Hematopoietic multipotent progenitor cell treated with erythropoietin and hydrocortisone succinate and interleukin-3 and kit ligand, for 15 days (in vitro differentiated cells): ENCODE results near the gene KRT16.
A peak's percentile ranks its signal among the peaks of the same experiment; 100 is the strongest.
"Not testable (repeated sequence)": the region's sequence is repeated elsewhere in the genome, so short reads cannot be mapped to it uniquely, and the experiment has no call there.

Source experiments
- DNase-seq: peaks from one replicate; pipeline ENCODE4 v3.0.0-alpha.2; 2015; ENCODE audit warnings: low spot score

The KRT16 gene

DNA sequence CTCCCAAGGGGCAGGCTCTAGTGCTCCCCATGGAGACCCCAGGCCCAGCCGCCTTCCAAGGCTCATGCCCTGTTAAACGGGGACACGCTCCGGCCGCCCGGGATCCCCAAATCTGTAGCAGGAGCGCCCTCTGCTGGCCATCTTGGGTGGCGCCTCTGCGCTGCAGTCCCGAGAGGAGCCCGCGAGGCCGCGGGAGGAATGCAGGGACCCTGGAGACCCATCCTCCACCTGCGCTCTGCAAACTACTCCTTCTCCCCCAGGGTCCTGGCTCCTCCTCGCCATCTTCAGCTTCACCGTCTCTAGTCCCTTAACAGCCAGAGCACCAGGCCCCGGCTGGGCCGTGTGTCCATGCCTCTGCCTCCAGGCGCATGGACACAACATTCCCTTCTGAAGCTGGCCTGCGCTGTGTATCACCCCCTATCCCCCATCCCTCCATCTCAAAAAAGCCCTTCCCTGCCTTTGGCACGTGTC, 35.4 kb upstream of the KRT16 start:
- DNase-seq, result peak; percentile 82

DNA sequence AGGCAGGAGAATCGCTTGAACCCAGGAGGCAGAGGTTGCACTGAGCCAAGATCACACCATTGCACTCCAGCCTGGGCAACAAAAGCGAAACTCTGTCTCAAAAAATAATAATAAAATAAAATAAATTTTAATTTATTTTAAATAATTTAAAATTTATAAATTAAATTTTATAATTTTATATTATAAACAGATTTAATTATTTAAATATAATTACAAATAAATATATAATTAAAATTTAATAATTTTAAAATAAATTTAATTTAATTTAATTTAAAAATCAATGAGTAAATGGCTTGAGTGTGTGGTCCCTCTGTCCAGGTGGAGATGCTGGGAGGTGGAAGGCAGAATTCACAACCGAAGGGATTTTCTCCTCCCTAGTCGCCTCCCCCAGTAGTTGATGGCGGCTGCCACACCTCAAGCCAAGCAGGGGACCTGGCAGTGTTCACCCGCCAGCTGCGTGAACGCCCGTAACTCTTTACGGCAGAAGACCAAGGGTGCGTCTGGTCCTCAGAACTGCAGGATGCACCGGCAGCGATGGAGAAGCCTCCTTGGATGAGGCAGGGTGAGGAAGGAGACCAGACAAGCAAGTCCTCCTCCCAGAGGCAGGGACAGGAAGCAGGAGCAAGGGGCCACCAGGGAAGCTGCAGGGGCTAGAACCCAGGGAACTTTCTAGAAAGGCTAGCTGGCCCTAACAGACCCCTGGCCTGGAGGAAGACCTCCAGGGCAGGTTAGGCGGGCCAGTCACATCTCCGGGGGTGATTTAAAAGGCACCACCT, 34.7 kb upstream of the KRT16 start:
- no peak for DNase-seq

DNA sequence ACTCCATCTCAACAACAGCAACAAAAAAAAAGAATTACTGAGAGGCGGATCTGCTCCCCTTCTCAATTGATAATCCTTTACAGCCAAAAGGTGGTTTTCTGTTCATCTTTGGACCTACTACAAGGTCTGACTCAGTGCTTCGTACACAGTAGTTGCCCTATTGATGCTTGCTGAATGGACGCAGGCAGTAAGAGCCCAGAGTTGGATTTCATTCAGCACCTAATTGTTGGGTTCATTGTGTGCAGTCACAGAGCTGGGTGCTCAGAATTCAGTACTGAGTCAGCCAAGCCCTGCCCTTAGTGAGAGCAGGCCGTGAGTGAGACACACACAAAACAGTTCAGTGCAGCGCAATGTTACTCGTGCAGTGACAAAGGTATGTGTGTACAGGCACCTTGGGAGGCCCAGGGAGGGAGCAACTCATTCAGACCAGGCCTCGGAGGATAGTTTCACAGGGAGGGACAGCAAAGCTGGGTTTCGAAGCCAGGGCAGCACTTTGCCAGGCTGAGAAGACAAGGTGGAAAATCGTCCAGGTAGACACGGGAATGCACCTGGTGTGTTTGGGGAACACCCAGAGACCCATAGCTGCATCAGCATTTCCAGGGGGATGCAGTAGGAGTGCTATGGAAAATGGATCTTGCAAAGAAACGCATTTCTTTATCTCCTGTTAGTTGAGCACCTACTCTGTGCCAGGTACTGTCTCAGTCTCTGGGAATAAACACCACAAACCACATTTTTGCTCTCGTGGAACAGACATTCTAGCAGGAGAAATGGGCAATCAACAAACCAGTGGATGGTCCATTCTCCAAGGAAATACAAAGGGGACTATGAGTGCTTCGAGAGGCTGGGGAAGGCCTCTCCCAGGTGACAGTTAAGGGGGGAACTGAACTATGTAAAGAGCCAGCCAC, 29.9 kb upstream of the KRT16 start:
- no peak for DNase-seq

DNA sequence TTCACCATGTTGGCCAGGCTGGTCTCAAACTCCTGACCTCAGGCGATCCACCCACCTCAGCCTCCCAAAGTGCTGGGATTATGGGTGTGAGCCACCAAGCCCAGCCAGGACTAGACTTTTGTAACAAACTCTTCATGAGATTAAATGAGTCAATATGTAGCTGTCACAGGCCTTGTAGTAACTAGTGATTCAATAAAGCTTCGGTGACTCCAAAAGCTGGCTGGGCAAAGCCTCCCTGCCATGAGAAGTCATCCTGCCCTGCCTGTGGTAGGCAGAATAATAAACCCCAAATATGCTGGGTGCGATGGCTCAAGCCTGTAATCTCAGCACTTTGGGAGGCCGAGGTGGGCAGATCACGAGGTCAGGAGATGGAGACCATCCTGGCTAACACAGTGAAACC, 28.0 kb upstream of the KRT16 start:
- not testable (repeated sequence) for DNase-seq

DNA sequence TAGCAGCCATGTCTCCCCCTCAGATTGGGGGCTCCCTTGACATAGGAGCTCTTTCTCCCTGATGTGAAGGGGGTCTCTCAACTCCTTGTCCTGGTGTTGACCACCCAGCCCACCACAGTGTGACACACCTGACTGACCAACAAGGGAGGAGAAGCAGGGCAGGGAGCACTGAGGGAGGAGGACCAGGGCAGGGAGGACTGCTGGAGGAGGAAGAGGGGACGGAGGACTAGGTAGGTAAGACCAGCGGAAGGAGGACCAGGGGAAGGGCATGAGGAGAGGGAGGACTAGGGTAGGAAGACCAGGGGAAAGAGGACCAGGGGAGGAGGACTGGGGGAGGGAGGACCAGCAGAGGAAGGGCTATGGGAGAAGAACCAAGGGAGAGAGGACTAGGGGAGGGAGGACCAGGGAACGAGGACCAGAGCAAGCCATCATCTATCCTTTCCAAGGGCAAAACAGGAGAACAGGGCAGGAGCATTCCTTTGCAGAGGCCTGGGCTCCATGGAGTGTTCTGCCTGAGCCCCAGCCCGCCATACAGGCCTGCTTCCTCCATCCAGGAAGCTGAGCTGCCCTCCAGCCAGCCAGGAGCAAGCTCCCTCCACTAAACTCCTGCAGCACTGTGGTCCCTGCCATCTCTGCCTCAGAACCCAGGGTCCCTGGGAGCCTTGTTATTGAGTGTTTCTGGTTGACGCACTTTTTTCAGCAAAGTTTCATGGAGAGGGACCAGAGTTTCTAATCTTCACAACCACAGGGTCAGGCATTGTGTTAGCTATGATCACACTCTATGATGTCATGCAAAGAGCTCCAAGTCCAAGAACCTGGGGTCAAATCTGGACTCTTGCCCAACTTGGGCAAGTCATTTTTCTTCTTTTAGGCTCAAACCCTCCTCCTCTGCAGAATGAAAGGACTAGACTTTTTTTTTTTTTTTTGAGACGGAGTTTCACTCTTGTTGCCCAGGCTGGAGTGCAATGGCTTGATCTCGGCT, 27.2 kb upstream of the KRT16 start:
- DNase-seq, result no peak

DNA sequence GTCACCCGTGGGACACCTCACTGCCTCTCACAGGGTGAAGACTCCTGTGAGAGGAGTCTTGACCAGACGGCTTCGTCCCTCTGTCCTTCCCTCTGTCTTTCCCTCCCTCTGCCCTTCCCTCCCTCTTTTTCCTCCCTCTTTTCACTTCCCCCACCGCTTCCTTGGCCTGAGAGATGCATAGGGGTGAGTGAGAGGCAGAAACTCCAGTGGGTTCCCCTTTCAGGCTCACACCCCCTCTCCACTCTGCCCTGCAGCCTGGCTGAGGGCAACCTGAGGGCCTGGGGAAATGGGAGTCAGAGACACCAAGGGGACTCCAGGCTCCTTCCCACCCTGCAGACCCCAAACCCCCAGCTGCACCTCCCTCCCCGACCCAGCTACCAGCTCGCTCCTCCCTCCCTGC, 26.4 kb upstream of the KRT16 start:
- DNase-seq, result no peak

DNA sequence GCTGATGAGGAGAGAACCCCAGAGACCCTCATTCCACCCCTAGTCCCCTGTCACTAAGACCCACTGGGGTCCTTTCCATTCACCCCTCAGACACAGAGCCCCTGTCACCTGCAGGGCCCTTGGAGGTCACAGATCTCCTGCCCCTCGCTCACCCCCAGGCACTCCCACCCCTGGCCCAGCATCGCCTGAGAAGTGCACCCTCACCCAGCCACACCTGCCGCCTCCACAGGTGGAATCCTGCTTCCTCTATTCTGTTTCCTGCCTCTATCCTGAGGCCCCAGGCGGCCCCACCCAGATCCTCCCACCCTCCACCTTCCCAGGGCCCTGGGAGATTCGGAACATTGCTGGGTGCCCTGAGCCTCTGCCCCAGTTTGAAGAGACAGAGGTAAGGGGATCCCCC, 25.6 kb upstream of the KRT16 start:
- DNase-seq, result no peak

DNA sequence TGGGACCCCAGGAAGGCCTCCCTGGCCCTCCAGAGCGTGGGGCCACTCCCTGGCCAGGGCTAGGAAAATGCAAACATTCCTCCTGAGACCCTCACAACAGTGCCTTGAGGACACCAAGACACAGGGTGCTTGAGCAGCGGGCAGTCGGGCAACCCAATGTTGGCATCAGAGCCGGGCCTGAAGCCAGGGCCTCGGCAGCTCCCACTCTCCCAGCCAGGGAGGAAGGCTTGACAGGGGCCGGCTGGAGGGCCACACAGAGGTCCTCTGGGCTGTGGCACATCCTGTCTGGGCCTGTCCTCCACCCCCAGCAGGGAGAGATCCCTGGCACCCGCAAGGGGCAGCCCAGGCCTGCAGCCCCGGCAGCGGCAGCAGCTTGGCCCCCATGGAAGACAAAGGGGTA, 24.1 kb upstream of the KRT16 start:
- no peak for DNase-seq

DNA sequence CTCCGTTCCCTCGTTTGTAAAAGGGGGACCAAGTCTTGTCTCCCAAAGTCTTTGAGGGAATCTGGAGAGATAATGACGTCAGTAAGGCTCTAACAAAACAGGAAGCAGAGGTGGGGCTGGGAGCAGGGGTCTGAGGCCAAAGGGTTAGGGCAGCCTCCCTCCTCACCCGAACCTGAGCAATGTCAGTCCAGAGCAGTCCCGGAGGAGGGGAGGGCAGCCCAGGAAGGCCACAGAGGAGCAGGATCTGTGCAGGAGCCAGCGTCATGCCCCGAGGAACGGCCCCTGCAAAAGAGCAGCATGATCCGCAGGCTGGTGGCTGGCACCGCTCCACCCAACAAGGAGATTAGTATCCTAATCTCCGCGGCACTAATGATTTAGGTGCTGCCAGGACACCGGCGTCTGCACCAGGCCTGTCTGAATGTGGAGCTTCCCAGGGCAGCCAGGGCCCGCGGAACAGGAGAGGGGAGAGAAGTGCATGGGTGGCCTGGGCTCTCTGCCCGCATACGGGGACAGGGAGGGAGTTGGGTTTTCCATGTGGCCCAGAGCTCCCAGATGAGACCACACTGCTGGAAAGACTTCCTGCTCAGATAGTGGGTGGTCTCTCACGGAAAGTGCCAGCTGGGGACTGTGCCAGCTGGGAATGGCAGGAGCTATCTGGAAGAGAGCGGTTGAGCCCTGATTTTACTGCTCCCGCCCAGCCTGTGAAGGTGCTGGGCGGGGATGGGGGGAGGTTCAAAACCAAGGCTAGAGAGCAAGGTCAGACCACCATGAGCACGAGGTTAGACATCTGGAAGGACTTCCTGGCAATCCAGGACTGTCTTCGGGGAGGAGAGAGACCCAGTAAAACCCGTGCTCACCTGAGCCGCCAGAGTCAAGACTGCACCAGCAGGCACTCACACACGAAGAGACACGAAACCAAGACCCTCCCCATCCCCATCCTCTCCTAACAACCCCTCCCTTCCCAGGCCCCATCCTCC, 22.8 kb upstream of the KRT16 start:
- no peak for DNase-seq

DNA sequence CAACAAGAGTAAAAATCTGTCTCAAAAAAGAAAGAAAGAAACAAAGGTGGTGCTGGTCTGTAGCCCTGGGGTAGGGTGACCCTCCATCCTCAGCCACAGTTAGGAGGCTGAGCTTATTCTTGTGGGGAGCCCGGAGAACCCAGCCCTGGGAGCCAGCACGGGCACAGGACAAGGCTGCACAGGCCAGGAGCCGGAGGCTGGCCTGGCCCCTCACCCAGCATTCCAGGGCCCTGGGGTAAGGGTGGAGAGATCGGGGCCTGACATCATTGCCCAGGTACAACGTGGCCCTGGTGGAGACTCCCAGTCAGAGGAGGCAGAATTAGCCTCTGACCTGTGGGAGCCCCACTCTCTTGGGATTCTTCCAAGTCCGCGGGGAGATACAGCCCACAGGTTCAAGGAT, 22.1 kb upstream of the KRT16 start:
- no peak for DNase-seq

DNA sequence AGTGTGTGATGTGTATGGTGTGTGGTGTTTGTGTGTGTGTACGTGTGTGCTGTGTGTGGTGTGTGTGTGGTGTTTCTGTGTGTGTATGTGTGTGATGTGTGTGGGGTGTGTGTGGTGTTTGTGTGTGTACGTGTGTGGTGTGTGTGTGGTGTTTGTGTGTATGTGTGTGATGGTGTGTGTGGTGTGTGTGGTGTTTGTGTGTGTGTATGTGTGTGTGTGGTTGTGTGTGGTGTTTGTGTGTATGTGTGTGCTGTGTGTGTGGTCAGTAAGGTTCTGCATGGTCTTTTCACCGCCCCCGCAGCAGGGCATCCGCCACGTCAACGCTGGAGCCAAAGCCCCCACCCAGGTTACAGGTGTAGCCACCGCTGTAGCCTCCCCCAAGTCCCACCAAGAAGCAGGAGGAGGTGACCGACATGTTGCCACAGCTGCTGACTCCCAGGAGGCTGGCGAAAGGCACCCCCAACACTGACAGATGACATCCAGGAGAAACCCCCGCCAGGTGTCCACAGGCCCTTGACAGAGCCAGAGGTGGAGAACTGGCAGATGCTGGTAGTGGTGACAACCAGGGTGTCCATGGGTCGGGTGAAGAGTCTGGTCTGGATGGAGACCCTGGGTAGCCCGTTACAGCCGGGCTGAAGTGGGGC, 21.1 kb upstream of the KRT16 start:
- DNase-seq, result no peak

DNA sequence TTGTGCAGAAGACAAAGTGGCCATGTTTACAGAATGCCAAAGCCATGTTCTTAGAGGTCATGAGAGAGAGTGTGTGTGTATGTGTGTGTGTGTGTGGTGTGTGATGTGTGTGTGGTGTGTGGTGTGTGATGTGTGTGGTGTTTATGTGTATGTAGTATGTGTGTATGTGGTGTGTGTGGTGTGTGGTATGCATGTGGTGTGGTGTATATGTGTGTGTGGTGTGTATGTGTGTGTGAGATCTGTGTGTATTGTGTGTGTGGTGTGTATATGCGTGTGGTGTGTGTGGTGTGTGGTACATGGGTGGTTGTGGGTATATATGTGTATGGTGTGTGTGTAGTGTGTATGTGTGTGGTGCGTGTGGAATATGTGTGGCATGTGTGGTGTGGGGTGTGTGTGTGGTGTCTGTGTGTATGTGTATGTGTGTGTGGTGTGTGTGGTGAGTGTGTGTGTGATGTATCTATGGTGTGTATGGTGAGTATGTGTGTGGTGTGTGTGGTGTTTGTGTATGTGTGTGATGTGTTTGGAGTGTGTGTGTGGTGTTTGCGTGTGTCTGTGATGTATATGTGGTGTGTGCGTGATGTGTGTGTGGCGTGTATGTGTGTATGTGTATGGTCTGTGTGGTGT, 20.0 kb upstream of the KRT16 start:
- DNase-seq, result no peak

DNA sequence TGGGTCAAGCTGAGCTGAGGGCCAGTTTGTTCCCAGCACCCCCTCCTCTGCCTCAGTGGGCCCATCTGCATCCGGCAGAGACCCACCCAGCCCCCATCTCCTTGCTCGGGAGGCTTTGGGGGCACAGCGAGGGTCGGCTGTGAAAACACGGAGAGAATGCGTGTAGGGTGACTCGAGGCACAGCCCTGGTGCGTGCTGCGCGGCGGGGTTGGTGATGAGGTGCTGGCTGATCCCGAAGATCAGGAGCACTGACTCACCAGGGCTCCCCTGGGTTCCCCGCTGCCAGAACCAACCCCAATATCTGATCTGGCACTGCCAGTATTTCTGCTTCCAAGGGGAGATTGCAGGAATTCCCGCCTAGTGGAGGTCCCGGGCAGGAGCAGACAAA, 19.3 kb upstream of the KRT16 start:
- DNase-seq, result no peak

DNA sequence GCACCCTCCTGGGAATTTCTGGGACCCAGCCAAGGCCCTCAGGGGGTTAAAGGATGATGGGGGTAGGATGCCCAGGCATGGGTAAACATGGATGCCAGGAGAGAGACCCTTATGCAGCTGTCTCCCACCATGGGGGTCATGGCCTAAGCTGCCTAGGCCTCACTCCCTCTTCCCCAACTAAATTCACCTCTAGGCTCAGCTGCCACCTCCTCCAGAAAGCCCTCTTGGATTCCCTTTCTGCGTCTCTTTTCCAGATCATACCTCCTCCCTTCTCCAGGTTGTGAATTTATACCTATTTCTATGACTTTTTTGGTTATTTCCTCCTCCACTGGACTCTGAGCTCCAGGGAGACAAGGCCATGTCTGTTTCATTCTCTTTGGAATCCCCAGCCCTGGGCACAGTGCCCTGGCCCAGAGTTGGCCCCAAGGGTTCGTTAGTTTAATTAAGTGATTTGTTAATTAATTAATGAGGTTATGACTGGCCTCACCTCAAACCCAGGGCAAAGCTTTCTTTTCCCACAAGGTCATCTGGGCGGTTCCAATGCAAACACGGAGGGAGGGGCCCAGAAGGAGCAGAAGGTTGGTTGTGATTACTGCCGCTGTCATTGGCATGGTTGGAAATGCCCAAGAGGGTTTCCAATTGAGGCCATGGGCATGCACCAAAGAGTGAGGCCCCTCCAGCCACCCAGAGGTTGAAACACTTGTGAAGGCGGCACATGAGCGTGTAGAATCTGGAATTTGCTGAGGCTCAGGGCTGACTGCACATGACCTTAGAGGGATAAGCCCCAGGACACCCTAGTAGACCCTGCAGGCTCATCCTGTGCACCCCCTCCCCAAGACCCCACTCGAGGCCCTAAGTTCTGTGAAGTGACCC, 18.7 kb upstream of the KRT16 start:
- DNase-seq, result peak; percentile 14

DNA sequence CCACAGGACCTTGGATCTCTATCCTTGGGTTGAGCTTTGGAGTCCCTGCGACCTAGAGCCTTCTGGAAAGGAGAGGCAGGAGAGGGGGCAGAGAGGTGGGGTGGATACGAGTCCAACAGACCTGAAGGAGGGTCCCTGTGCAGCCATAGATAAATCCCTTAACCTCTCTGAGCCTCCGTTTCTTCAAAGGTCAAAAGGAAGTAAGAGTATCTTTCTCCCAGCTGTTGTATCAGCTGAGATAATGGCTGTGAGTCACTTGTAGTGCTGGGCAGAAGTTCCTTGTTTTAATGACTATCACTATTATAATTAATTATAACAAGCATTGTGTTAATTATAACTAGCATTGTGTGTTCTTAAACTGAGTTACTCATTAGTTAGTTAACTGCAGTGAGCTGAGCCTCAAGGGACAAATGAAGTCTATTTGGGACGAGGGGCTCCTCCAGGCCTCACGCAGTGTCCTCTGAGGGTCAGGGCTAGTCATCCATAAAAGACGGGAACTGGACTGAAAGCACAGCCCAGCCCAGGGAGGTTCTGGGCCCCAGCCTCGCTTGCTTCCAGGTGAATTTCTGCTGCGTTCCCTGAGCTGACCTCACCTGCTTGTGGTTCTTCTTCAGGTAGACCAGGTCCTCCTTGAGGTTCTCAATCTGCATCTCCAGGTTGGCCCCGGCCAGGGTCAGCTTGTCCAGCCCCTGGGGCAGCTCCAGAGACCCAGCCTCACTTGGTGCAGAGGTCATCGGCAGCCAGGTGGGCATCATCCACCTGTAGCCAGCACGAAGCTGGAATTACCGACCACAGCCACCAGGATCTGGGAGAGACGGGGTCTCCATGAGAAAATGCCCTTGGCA, 17.5 kb upstream of the KRT16 start:
- DNase-seq, result no peak

DNA sequence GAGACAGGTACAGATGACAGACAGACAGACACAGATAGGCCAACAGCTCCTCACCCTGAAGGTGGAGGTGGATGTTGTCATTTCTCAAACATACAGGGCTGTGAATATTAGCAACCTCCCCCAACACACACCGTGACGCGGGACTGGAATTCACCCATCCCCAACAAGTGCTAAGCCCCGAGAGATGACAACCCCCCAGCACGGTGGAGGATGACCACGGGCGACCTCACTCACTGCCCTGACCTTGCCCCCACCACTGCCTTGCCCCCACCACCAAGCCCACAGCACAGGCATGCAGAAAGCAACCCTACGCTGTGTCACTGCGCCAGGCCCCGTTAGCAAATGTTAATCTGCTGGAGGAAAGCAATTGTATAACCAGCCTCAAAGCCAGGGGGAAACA, 16.7 kb upstream of the KRT16 start:
- no peak for DNase-seq

DNA sequence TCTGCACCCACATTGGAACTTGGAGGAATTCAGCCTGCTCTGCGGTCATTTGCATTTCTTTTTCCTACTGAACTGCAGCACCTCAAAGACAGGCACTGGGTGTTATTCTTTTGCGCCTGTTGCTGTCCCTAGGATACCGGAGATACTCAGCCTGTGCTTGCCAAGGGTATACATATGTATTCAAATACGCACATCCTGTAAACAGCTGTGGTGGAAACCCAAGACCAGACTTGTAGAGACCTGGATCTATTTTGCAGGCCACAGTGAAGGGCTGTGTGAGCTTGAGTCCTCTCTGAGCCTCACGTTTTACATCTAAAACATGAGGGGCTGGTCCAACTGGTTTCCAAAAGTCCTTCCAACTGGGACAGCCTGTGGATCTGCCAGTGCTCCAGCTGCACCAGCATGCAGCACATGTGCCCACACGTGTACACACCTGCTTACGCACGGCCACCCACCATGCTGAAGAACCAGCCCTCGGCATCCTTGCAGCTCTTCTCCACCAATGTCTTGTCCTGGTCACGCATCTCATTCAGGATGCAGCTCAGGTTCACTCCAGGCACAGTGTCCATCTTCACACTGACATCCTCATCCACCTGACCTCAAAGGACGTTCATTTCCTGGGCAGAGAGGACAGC, 16.2 kb upstream of the KRT16 start:
- DNase-seq, result not testable (repeated sequence)

DNA sequence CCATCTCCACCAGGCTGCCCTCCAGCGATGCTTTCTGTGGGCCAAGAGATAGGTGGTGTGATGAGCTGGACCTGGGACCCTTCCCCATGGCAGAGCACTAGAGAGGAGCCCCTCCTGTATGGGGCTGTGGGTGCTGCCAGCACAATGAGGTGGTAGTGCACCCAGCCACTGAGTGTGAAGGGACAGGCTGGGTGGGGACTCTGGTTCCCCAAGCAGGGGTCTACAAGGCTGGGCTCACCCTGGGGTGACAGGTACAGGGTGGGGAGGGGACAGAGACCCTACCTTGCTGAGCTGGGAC, 15.5 kb upstream of the KRT16 start:
- not testable (repeated sequence) for DNase-seq
